Endothelial cell (in vitro differentiated cells): Measurements from ENCODE around the gene TAF1B. TPM values are rescaled to one million over a fixed set of nuclear protein-coding genes. Genes with fewer than 3 reads are reported as not detected.

Experiments
- DNase-seq: peaks from one replicate; pipeline ENCODE4 v3.0.0; 2021; ENCODE audit warnings: low spot score
- H3K27ac Mint-ChIP-seq: one replicate; pipeline ENCODE4 v1.8.0; 2021; ENCODE audit warnings: mixed read lengths, inconsistent platforms; ENCODE audit not compliant: unreplicated experiment
- H3K27me3 Mint-ChIP-seq: one replicate; pipeline ENCODE4 v1.8.0; 2021; ENCODE audit warnings: mild to moderate bottlenecking, moderate library complexity, mixed read lengths, inconsistent platforms; ENCODE audit not compliant: unreplicated experiment
- H3K36me3 Mint-ChIP-seq: one replicate; pipeline ENCODE4 v1.8.0; 2021; ENCODE audit warnings: mild to moderate bottlenecking, low read depth, mixed read lengths, inconsistent platforms; ENCODE audit not compliant: unreplicated experiment
- H3K4me1 Mint-ChIP-seq: one replicate; pipeline ENCODE4 v1.8.0; 2021; ENCODE audit warnings: mild to moderate bottlenecking, mixed read lengths, inconsistent platforms; ENCODE audit not compliant: unreplicated experiment
- H3K4me3 Mint-ChIP-seq: one replicate; pipeline ENCODE4 v1.8.0; 2021; ENCODE audit warnings: mild to moderate bottlenecking, mixed read lengths, inconsistent platforms; ENCODE audit not compliant: unreplicated experiment
- H3K9me3 Mint-ChIP-seq: one replicate; pipeline ENCODE4 v1.8.0; 2021; ENCODE audit warnings: mixed read lengths, inconsistent platforms; ENCODE audit not compliant: unreplicated experiment
- total RNA-seq: library from RNA; stranded (reverse); fragmentation: NEBNext Ultra II Directional; extraction: Animal tissue kit (Norgen Biotek cat#: 25700); gene quantifications from one replicate; pipeline ENCODE4 v1.2.1, GENCODE V29; 2021; ENCODE audit not compliant: unreplicated experiment
- TF ChIP-seq, protein P1 (sequence below): fragments of 200-600 bp; sonication (generic); IDR thresholded peaks from one replicate; pipeline ENCODE4 v1.5.0; 2021; ENCODE audit warnings: antibody characterized with exemption; ENCODE audit not compliant: unreplicated experiment

Gene TAF1B
- total RNA-seq, 1 donor from 2014 or later, result 19.5 TPM

- peaks cover 16% of the 10 kb centered on the region for H3K36me3 Mint-ChIP-seq
- TF ChIP-seq, protein P1, sequence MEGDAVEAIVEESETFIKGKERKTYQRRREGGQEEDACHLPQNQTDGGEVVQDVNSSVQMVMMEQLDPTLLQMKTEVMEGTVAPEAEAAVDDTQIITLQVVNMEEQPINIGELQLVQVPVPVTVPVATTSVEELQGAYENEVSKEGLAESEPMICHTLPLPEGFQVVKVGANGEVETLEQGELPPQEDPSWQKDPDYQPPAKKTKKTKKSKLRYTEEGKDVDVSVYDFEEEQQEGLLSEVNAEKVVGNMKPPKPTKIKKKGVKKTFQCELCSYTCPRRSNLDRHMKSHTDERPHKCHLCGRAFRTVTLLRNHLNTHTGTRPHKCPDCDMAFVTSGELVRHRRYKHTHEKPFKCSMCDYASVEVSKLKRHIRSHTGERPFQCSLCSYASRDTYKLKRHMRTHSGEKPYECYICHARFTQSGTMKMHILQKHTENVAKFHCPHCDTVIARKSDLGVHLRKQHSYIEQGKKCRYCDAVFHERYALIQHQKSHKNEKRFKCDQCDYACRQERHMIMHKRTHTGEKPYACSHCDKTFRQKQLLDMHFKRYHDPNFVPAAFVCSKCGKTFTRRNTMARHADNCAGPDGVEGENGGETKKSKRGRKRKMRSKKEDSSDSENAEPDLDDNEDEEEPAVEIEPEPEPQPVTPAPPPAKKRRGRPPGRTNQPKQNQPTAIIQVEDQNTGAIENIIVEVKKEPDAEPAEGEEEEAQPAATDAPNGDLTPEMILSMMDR, result no peak
- no peaks in the 10 kb centered on the region for H3K4me1 Mint-ChIP-seq
- H3K9me3 Mint-ChIP-seq, result no peaks in the 10 kb centered on the region
- no peak for DNase-seq
- H3K27ac Mint-ChIP-seq, result no peak overlapping the region
- H3K4me3 Mint-ChIP-seq, result no peak overlapping the region
- H3K27me3 Mint-ChIP-seq, result no peaks in the 10 kb centered on the region
Measured at GRCh38 chr2:9887513-9887912, 44.2 kb downstream of the TAF1B start.

DNA sequence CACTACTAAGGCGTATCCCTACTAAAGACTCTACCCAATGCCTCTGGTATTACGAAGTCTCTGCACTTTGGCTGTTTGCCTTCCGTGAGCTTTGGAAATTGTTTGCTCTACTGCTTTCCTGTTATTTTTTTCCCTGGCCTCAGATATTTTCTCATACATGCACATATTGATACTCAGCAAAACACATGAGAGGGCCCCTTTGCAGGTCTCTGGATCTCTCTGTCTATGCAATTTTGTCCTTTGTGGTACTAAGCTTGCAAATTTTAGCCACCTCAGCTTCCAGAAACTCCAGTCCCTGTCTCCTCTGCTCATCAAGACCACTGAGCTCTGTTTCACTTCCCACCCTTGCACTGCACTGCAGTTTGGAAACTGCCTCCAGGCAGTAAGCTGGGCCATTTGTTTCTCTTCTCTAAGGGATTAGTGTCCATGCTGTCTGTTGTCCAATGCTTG lies 46.6 kb downstream of the TAF1B start:
- H3K4me3 Mint-ChIP-seq, result no peak overlapping the region
- H3K4me1 Mint-ChIP-seq, result no peaks in the 10 kb centered on the region
- no peaks in the 10 kb centered on the region for H3K9me3 Mint-ChIP-seq
- H3K27ac Mint-ChIP-seq, result peak overlapping the region; percentile 33
- H3K36me3 Mint-ChIP-seq, result peaks cover 16% of the 10 kb centered on the region
- TF ChIP-seq, protein P1, result no peak
- H3K27me3 Mint-ChIP-seq, result no peaks in the 10 kb centered on the region
- no peak for DNase-seq

DNA sequence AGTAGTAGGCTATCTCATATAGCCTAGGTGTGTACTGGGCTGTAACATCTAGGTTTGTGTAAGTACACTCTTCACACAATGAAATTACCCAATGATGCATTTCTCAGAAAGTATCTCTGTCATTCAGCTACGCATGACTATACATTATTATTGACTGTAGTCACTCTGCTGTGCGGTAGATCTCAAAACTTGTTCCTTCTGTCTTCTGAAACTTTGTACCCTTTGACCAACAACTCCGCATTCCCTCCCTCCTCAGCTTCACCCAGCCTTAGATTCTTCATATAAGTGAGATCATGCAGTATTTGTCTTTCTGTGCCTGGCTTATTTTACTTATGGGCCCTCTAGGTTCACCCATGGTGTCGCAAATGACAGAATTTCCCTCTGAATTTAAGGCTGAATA lies 49.0 kb downstream of the TAF1B start:
- TF ChIP-seq, protein P1, result no peak
- H3K4me1 Mint-ChIP-seq, result peaks cover 14% of the 10 kb centered on the region
- H3K9me3 Mint-ChIP-seq, result no peaks in the 10 kb centered on the region
- DNase-seq, result no peak
- H3K36me3 Mint-ChIP-seq, result peaks cover 10% of the 10 kb centered on the region
- no peak overlapping the region for H3K4me3 Mint-ChIP-seq
- no peaks in the 10 kb centered on the region for H3K27me3 Mint-ChIP-seq
- H3K27ac Mint-ChIP-seq, result no peak overlapping the region

DNA sequence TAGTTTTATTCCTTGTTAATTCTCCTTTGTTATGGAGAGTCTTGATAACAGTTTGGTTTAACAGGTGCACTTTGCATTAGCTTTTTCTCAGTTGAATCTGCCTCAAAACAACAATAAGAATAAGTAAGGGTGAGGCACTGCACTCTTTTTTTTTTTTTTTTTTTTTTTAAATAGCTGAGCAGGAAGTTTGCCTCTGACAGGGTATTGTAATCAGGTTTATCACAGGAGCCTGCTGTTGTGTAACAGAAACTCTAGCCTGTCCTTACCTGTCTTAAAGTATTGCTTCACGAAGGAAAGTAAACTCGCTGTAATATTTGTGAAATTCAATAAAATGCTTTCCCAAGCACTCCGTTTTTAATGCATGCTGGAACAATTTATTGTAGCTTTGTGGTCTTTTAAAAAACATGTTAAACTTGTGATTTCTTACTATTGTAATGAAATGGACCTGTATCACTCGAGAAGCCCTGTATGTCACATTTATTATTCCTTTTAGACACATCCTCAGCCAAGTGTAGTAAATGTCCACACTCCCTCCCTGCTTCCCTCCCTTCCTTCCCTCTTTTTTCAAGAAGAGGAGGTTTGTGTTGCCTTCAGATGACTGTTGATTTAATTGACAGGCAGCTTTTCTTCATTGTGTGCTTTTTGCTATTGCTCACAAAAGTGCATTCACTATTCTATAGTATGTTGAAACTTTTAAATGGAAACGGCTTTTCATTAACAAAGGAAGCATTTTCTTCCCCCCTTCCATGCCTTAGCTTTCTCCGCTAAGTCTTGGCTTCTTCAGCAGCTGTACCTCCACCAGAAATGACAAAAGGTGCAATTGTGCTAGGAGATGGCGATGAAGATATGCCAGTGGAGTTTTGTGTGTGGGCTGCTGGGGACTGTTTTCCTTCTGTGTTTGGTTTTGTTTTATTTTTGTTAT lies 52.7 kb downstream of the TAF1B start:
- TF ChIP-seq, protein P1, result no peak
- H3K27ac Mint-ChIP-seq, result peak overlapping the region; percentile 22
- no peak for DNase-seq
- no peak overlapping the region for H3K4me3 Mint-ChIP-seq
- no peaks in the 10 kb centered on the region for H3K27me3 Mint-ChIP-seq
- no peaks in the 10 kb centered on the region for H3K36me3 Mint-ChIP-seq
- no peaks in the 10 kb centered on the region for H3K9me3 Mint-ChIP-seq
- peaks cover 22% of the 10 kb centered on the region for H3K4me1 Mint-ChIP-seq

DNA sequence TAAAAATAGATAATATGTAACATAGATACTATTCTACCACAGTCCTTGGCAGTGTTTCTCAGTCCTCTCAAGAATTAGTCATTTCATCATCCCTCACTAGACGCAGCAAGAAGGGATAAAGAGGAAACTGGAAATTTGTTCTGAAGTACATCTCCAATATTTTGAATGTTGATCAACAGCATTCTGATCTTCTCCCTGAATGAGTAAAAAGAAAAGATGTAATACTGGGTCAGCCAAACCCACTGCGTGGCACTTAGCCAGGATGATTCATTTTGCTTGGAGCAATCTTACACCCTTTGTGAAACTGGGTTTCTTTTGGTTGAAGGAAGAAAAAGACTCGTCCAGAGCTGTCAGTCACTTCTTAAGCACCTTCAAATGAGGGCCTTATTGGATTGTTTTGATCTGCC lies 54.1 kb downstream of the TAF1B start:
- H3K4me1 Mint-ChIP-seq, result peaks cover 22% of the 10 kb centered on the region
- H3K4me3 Mint-ChIP-seq, result no peak overlapping the region
- no peaks in the 10 kb centered on the region for H3K36me3 Mint-ChIP-seq
- no peaks in the 10 kb centered on the region for H3K27me3 Mint-ChIP-seq
- DNase-seq, result no peak
- no peak overlapping the region for H3K27ac Mint-ChIP-seq
- no peaks in the 10 kb centered on the region for H3K9me3 Mint-ChIP-seq
- TF ChIP-seq, protein P1, result no peak
